Activated T-cell treated with anti-CD3 and anti-CD28 coated beads for 48 hours (primary cell): ENCODE data around the gene PACS2.
A peak's percentile ranks its signal among the peaks of the same experiment; 100 is the strongest.

Experiments used
- DNase-seq: peaks from one replicate; pipeline ENCODE4 v3.0.0-alpha.2; 2020; ENCODE audit warnings: low read depth

The PACS2 gene

DNA sequence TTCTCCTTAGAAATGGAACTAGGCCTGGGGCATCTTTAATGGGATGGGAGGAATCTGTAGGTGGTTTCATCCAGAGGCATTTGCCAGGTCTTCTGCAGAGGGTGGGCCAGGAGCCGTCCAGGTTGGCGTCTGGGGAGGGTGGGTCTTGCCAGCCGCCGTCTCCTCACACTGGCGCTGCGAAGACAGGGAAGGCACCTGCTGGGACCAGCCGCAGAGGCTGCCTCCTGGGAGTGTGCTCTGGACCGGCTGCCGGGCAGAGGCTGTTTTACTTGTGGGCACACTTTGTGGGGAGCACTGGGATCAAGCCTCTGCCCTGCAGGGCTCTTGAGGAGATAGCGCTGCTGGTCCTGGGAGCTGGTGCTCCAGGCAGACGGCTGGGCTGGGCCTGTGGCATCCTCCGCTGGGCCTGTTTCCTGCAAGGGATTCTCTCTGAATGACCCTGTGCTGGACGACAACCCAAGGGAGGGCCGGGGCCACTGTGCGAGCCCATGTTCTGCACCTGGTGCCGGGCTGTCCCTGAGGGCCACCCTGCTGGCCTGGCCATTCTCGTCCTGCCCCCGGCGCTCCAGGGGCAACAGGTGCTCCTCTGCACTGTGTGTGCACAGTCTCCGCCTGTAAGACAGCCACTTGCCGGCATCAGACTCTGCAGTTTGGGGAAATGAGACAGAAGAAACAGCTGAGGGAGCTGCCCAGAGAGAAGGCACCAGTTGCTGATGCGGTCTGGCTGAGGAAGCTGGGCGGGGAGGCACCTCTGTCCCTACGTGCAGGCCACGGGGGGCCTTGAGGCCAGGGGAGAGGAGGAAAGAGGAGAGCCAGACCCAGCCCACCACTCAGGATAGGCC, 73.8 kb downstream of the PACS2 start:
- no peak for DNase-seq

DNA sequence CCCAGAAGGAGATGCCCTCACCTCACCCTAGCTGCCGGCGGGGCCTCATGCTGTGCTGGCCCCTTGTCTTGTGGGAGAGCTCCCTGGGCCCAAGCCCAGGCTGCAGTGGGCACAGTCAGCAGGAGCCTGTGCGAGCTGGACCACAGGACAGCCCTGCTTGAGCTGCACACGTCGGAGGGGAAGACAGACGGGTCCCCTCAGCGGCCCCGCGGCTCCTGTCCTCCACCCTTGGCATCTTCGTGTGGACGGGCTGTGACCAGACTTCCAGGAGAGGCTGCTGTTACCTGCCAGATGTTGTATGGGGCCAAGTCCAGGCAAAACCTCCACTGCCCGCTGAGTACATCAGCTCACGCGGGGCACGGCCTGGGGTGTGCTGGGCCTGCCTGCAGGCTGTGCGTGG, 74.4 kb downstream of the PACS2 start:
- no peak for DNase-seq

DNA sequence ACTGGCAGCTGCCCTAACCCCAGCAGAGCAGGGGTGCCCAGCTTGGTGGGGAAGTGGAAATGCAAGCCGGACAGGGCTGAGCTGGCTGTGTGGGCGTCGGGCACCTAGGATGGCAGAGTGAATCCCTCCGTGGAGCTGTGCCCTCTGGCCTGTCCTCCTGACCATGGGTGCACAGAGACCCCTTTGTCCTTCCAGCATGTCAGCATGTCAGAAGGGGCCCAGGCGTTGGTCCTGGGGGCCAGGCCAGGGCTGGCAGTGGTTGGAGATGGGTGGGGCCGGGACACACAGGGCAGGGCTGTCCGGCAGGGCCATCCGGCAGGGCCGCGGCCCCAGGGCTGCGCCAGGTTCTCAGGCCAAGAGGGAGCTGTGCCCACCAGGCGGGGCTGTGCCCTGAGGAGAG, 75.0 kb downstream of the PACS2 start:
- DNase-seq: no peak

DNA sequence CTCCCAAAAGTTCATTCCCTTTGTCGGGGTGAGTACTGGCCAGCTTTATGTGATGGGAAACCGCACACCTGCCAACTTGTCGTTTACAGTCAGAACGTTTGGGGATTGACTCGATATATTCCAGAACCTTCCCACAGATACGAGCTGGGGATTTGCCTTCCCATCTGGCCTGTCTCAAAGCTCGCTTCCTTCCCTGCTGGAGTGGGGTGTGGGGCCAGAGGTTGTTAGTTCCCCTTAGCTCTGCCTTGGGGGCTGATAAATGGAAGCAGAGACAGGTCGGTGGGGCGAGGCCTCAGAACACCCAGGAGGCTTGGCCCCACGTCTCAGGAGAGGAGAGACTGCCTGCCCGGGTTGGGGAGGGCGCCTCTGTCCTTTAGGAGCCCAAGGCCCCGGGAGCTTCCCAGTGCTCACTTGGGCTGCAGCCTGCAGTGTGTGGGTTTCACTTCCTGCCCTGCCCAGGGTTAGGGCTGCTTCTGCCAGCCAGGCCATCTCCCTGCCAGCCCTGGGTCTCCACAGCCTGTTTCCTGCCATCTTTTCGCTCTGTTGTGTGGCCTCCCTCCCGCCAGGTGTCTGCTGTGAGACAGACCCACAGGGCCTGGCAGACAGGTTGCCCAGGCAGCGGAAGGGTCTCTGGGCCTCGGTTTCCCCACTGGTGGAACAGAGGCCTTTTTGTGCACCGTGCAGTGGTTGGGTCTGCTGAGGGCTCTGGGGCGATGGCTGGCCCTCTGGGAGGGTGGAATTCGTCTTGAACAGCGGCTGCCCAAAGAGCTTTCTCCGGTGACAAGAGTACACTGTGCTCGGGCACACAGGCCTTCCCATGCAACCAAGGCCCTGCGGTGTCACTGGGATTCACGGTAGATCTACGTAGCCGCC, 75.7 kb downstream of the PACS2 start:
- DNase-seq: no peak

DNA sequence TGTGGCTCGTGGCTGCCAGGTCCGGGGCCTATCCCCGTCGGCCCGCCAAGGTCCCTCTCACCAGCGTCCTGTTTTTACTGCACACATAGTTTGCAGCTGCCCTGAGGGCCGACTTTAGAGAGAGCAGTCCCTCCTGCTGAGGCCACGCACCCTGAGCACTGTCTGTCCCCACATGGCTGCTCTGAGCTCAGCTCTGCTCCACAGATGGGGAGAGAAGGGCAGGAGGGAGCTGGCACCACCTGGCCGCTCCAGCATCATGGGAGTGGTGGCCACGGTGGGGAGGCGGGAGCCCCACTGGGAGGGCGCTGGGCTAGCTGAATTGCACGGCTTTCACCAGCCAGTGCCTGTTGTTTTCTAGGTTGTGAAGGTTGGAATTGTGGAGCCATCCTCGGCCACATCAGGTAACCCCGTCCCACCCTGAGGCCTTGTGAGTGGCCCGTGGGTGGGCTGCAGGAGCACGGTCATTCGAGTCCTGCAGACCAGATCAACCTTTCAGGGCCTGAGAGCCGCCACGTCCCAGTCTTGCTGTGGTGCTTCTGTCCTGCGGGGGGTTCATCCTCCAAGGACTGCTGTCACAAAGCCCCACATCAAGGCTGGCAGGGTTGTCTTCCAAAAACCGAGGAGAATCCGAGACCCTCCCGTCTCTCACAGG, 76.4 kb downstream of the PACS2 start:
- DNase-seq: no peak

DNA sequence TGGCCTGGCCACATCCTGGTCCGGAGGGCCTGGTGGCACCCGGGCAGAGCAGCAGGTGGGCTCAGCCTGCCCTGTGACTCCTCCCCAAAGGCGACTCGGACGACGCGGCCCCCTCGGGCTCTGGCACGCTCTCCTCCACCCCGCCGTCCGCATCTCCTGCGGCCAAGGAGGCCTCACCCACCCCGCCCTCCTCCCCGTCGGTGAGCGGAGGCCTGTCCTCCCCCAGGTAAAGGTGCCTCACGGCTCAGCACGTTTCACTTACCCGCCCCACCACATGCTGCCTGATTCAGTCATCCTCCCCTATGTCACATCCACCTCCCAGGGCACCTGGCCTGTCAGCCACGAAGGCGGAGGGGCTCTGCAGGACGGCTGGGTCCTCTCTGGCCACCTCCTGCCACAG, 77.0 kb downstream of the PACS2 start:
- DNase-seq: no peak

DNA sequence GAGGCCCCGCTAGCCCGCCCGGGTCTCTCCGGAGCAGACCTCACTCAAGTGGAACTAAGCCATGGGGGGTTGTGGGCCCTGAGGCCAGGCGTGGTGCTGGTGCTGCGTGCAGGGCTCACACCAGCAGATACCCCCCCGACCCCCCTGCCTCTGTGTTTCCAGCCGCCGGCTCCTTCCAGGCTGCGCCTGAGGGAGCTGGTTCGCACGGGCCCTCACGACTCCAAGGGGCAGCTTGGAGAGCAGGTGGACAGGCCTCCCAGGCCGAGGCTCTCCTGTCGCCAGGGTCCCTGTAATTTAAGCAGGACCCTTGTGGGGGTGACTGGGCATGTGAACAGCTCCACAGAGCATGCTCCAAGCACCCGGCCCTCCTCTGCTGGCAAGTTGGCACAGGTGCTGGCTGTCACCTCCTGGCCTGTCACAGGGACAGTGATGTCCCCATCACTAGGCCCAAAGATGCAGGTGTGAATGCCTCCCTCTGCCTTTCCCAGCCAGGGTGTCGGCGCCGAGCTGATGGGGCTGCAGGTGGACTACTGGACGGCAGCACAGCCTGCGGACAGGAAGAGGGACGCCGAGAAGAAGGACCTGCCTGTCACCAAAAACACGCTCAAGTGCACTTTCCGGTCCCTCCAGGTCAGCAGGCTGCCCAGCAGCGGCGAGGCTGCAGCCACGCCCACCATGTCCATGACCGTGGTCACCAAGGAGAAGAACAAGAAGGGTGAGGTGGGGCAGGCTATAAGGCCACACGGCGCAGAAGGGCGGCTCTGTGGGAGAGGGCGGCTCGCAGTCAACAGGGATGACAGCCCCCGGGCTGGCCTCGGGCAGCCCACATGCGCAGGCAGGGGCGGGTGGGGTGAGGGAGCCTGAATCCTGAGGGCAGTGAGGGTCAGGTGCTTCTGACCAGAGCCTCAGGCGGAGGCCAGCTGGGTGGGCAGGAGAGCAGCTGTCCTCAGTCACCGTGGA, 77.9 kb downstream of the PACS2 start:
- DNase-seq: no peak

DNA sequence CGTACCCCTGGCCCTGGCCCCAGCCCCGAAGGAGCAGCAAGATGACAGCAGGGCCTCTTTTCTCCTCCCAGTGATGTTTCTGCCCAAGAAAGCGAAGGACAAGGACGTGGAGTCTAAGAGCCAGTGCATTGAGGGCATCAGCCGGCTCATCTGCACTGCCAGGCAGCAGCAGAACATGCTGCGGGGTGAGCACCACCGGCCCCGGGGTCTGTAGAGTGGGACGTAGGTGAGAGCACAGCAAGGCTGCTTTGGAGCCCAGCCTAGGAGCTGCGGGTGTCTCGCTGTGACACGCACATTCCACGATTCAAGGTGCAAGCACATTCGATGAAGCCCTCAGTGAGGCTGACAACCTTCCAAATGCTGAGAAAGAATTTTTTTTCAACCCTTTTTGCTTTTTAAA, 78.6 kb downstream of the PACS2 start:
- no peak for DNase-seq

DNA sequence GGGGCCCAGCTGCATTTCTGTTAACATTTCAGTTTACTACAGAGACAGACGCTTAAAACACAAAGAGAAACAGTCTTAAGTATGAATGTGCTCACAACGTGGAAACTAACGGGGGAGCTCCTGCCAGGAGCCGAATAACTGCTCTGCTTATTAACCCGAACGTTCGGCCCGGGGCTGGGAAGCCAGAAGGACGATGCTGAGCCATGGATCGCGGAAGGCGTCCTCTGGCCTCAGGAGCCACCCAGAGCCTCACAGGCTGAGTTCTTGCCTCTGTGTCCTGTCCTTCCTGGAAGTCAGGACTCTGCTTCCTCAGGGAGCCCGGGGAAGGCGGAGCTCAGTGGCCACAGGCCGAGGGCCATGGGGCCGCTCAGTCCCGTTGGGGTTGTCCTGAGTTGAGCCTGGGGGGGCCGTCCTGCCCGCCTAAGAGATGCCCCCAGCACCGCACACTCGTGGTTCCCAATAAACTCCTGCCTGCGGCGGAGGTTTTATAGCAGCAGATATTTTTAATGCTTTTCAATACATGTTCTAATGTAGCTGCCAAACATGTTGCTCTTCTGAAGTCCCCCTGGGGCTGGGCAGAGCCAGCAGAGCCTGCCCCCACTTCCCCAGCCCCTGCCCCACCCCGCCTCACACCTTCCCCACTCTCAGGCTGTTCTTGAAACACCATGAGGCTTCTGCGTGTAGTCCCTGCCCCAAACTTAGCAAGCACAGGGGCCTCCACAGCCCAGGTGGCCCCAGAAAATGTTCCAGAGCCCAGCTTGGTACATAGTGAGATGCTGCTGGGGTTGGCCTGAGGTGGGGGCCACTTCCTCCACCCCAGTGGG, 80.4 kb downstream of the PACS2 start:
- DNase-seq: no peak

DNA sequence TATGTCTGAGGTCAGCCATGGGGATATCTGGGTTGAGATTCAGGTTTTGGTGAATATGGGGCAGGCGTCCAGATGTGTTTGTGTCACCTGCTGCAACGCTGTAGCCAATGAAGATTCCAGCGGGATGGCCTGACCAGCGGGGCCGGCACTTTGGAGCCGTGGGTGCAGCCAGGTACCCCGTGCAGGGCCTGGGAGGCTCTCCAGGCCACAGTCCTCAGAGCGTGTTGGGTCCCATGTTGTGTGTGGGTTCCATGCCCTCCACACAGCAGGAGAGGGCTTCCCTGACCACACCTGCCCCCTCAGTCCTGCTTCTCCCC, 80.9 kb downstream of the PACS2 start:
- DNase-seq: no peak

DNA sequence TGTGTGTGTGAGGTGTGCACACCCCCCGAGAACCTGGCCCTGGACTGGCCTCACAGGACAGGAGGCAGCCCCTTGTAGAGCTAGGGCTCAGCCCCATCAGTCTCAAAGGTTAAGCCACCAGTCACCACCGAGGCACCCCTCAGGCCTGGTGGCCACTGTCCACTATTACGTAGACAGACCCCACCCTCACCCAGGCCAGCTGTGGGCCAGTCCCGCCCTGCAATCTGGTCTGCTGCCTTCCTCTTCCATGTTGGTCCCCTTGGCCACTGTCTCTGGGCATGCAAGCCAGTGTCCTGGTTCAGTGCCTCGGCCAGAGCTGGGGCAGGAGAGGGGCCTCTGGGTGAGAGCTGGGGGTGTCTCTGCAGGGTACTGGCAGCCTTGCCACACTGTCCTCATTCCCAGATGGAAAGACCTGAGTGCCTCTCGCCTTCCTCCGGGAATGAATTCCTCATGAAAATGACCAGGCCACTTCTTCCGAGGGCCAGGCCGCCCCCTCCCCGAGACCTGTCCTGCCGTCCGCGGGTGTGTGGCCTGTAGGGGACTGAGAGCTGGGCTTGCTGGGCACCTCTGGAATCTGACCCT, 82.9 kb downstream of the PACS2 start:
- no peak for DNase-seq

DNA sequence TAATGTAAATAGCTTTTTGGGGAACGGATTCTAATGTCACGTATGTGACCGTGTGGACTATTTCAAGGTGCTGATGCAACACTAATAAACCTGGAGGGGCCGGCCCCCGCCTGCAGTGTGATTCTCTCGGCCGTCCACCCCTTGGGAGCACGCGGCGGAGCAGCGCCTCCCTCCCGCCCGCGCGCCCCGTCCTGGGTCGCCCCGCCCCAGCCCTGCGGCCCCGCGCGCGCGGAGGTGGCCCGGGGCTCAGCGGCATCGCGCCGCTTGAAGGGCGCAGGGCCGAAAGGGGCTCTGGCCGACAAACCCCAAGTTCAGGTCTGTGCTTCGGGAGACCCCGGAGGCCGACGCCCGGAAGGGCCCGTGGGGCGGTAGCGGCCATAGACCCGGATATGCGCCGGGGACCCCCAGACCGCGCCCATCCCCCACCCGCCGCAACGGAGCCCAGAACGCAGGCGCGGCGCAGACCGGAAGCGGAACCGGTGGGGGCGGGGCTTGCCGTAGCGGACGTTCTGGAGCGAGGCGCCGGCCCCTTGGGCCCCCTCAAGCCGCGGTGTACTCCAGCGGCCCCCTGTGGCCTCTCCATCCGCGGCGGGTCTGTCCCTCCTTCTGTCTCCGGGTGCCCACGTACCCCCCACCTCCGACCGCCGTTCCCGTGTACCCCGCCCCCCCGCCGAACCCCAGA, 83.6 kb downstream of the PACS2 start, which contains the start of gene TEX22:
TSS of gene TEX22 (plus strand) at position 495 of the 682 bp plus-strand sequence. CDS start 803 bp downstream, outside the sequence.
- peak; percentile 93 for DNase-seq

DNA sequence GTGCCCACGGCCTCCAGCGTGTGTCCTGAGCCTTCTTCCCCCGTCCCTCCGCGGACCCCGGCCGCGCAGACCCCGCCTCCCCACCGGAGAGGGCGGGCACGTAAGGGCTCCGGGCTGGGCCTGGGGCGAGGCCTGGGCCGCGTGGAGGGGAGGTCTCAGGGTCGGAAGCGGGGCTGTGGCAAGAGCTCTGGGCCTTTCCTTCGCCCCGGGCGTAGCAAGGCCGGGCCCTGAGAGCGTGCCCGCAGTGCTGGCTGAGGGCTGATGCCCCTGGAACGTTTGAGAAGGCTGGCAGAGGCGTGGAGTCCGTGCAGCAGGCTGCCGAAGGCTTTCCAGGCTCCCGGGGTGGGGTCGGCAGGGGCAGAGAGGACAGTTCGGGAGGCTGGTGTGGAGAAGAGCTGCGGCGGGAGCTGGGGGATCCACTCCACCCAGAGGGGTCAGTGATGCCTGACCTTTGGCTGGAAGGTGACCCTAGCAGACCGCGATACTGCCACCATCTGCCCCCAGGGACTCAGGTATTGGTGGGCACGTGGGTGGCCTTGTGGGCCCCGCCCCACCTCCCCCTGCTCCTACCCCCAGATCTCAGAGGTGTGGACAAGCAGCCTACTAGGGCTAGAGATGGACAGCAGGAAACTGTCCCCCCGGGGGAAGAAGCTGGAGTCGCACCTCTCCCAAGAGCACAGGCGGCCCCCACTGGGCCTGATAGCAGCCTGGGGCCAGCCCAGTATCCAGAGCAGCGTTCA, 84.3 kb downstream of the PACS2 start:
- DNase-seq: no peak

DNA sequence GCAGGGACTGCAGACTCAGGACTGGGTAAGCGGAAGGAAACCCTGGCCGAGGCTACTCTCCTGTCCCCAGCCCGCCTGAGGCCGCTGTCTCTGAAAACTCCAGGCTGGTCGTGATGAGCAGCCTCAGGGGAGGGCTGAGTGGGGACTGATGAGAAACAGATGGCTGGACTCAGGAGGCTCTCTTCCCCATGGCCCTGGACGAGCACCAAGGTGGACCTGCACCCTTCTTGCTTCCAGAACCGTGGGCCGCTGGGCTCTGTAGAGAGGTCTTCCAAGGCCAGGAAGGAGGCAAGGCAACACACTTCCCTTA, 84.9 kb downstream of the PACS2 start:
- DNase-seq: no peak

DNA sequence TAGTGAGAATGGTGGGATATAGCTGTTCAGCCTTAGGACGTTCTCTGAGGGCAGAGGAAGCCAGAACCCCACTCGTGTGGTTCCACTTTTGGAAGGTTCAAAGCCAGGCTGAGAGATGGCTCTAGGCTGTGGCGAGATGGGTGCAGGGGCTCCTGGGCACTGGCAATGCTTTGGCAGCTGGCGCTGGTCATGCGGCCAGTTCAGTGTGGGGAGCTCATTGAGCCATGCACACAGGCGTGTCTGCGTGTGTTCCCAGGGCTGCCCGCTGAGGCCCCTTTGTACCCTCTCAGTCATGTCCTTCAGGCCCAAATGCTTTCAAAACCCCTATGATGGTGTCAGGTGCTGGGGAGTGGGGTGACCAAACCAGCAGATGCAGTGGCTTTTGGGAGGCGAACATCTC, 85.5 kb downstream of the PACS2 start:
- DNase-seq: no peak

DNA sequence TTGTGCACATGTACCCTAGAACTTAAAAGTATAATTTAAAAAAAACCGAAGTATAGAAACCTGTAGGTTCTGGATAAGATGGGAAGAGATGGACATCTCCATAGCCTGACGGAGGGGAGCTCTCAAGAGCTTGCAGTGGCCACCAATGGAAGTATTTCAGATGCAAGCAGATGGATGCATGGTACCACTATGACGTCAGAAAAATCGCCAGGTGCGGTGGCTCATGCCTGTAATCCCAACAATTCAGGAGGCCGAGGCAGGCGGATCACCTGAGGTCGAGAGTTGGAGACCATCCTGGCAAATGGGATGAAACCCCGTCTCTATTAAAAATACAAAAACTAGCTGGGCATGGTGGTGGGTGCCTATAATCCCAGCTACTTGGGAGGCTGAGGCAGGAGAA, 87.2 kb downstream of the PACS2 start:
- no peak for DNase-seq

DNA sequence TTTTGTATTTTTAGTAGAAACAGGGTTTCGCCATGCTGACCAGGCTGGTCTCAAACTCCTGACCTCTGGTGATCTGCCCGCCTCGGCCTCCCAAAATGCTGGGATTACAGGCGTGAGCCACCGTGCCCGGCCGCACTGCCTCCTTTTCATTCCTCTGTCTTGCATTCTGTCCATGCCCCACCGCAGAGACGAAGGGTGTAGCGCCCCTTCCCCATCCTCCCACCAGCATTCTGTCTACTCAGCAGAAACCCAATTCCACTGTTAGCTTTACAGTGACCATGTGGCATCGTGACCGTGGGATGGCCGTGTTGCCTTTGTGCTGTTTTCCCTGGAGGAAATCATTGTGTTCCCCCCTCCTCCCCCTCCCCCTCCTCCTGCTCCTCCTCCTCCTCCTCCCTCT, 94.0 kb downstream of the PACS2 start:
- DNase-seq: no peak

DNA sequence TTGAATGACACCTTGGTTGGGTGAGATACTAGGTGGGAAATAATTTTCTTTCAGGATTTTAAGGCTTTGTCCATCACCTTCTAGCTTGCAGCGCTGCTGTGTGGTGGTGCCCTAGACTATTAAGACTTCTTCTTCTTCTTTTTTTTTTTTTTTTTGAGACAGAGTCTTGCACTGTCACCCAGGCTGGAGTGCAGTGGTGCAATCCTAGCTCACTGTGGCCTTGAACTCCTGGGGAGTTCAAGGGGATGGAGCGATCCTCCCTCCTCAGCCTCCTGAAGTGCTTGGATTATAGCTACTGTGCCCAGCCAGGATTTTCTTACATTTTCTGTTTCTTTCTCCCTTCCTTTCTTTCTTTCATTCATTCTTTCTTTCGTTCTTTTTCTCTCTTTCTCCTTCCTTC, 94.8 kb downstream of the PACS2 start:
- no peak for DNase-seq

DNA sequence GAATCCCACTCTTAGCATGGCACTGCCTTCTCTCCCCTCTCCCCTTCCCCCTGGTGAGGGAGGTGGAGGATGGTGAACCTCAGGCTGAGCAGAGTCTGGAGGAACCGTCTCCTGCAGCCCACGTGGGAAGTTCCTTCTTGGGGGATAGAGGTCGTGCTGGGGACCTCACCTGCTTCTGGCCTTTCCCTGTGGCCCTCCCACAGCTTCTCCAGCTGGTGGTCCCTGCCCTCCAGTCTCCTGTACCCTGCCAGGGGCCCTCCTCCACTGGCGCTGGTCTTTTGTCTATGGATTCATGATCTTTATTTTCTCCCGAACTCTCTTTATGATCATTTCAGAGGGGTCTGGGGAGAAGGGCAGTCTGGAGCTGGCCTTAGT, 96.1 kb downstream of the PACS2 start:
- no peak for DNase-seq
